Duodenal mucosa (tissue), 2 donors: ENCODE measurements around the gene N4BP3.

Experiments
- H3K27ac ChIP-seq: one replicate; pipeline ENCODE4 v1.7.0; 2013; ENCODE audit warnings: low read depth, low read length
- H3K27me3 ChIP-seq, 2 donors: one replicate each; pipeline ENCODE4 v1.7.0; 2013; ENCODE audit warnings: low read length in 2 of 2, control low read depth in 1 of 2; ENCODE audit not compliant: insufficient read depth in 2 of 2, control insufficient read depth in 1 of 2
- H3K36me3 ChIP-seq, 2 donors: one replicate each; pipeline ENCODE4 v1.7.0; 2013; ENCODE audit warnings: low read length in 2 of 2, control low read depth in 1 of 2; ENCODE audit not compliant: insufficient read depth in 2 of 2, control insufficient read depth in 1 of 2
- H3K4me1 ChIP-seq, 2 donors: one replicate each; pipeline ENCODE4 v1.7.0; 2013; ENCODE audit warnings: low read length in 2 of 2, control low read depth in 1 of 2; ENCODE audit not compliant: insufficient read depth in 2 of 2, control insufficient read depth in 1 of 2
- H3K4me3 ChIP-seq, 2 donors: one replicate each; pipeline ENCODE4 v1.7.0; 2013; ENCODE audit warnings: low read length in 2 of 2, low read depth in 1 of 2
- H3K9ac ChIP-seq, 2 donors: one replicate each; pipeline ENCODE4 v1.7.0; 2013; ENCODE audit warnings: low read length in 2 of 2, low read depth in 1 of 2
- H3K9me3 ChIP-seq, 2 donors: one replicate each; pipeline ENCODE4 v1.7.0; 2013; ENCODE audit warnings: low read length in 2 of 2, control low read depth in 1 of 2; ENCODE audit not compliant: control insufficient read depth in 1 of 2

Gene N4BP3

DNA sequence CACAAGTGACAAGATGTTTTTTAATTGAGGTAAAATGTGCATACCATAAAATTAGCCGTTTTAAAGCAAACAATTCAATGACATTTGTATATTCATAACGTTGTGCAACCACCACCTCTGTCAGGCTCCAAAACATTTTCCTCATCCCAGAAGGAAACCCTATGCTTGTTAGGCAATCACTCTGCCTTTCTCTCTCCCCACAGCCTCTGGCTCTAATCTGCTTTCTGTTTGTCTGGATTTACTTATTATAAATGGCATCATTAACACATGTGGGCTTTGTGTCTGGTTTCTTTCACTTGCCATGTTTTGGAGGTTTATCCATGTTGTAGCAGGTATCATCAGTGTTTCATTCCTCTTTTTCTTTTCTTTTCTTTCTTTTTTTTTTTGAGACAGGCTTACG, 1.4 kb upstream of the N4BP3 start:
- Histone ChIP-seq H3K9ac (no peak overlapping the region), H3K27me3 (peaks cover 30 to 38% of the 10 kb centered on the region in 2 donors), H3K4me3 (no peak overlapping the region), H3K27ac (no peak overlapping the region), H3K36me3 (no peaks in the 10 kb centered on the region), H3K9me3 (no peaks in the 10 kb centered on the region), H3K4me1 (peaks cover 25 to 26% of the 10 kb centered on the region in 2 donors)

GRCh38 chr5:178112545-178112944, 787 bp upstream of the N4BP3 start:
- no peak overlapping the region for H3K4me3 ChIP-seq

GRCh38 chr5:178113841-178114324, 551 bp downstream of the N4BP3 start:
- Histone ChIP-seq H3K4me1 (peaks cover 21% of the 10 kb centered on the region in 2 donors), H3K27ac (peak overlapping the region; percentile 10), H3K36me3 (no peaks in the 10 kb centered on the region), H3K9ac (no peak overlapping the region), H3K9me3 (no peaks in the 10 kb centered on the region), H3K27me3 (peaks cover 42 to 49% of the 10 kb centered on the region in 2 donors), H3K4me3 (peak overlapping the region; percentile 54 to 56)

More at GRCh38 chr5:178112545-178112944, 787 bp upstream of the N4BP3 start:
- H3K4me1 ChIP-seq = peaks cover 25 to 26% of the 10 kb centered on the region in 2 donors
- H3K27ac ChIP-seq = no peak overlapping the region
- peaks cover 35 to 43% of the 10 kb centered on the region in 2 donors for H3K27me3 ChIP-seq
- H3K36me3 ChIP-seq = no peaks in the 10 kb centered on the region
- H3K9ac ChIP-seq = no peak overlapping the region
- H3K9me3 ChIP-seq = no peaks in the 10 kb centered on the region

DNA sequence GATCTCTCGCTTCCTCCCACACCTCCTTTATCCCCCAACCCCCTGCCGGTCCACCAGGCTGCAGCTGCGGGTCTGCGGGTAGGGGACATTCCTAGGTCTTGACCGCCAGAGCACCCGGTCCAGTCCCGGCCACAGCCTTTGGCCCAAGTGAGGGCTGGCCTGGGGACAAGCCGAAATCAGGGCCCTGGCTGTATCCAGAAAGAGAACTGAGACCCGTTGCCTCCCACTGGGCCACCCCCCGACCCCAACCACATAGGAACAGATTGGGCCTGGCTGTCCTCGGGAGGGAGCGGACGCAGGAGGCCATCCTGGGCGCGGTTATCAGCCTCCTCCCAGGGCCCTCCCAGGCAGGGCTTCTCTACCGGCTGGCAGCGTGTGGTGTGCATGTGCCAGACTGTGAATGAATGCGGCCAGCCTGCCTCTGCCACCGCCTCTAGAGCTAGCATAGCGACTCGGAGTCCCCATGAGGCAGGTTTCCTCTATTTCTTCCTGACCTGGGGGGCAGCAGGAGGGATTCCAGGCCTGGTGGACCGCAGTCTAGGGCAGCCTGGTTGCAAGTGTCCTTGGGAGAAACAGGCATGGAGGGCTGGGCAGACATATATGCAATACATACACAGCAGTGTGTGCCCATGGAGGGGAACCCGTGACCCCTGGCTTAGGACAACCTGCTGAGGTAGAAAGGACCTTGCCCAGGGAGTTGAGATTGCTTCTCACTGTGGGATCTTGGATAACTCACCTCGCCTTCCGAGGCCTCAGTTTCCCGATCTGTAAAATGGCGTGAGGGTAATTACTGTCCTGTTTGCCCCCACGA, 1.2 kb downstream of the N4BP3 start:
- Histone ChIP-seq H3K4me3 (peak overlapping the region; percentile 54 to 56), H3K27me3 (peaks cover 42 to 49% of the 10 kb centered on the region in 2 donors), H3K9ac (no peak overlapping the region), H3K9me3 (no peaks in the 10 kb centered on the region), H3K27ac (peak overlapping the region; percentile 10), H3K36me3 (no peaks in the 10 kb centered on the region), H3K4me1 (peaks cover 17 to 18% of the 10 kb centered on the region in 2 donors)

DNA sequence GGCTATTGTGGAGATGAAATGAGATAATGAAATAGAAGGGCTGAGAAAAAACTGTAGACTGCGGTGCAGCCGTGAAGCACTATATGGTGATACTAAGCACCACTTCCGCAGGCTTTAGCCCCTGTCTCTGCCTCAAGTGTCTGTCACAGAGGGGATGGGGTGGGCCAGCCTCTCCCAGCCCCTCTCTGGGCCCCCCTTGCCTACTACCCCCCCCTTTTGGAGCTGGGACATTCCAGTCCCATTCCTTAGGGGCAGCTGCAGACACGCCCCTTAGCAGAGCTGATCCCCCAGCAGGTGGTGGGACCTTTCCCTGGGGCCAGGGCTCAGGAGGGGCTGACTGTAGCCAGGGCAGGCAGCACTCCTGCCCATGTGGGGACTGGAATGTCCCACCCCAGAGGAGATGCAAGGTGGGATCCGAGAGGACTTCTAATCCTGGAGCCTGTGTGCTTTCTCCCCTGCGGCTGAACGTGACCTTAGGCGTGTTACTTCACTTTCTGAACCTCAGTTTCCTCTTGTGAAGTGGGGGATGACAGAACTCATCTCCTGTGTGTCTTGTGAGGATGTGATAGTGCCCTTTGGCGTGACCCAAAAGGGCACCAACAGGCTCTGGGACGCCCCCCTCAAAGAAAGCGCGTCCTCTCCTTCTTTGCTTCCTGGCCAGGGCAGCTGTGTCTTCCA, 1.9 kb downstream of the N4BP3 start:
- Histone ChIP-seq H3K27ac (no peak overlapping the region), H3K4me1 (peaks cover 17 to 18% of the 10 kb centered on the region in 2 donors), H3K27me3 (peaks cover 42 to 49% of the 10 kb centered on the region in 2 donors), H3K36me3 (no peaks in the 10 kb centered on the region), H3K9ac (no peak overlapping the region), H3K4me3 (no peak overlapping the region), H3K9me3 (no peaks in the 10 kb centered on the region)

DNA sequence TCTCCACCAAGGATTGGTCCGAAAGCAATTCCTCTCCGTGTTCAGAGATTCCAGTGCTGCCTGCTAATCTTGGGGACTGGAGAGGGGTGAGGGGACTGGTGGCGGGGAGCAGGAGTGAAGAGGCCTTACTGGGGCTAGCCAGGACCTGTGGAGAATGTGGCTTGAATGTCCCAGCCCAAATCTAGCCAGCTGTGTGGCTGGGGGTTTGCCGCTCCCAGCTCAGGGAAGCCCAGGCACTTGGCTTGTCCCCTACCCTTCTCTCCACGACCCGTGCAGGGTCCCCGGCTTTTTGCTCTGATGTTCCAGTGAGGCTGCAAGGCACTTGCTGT, 2.4 kb downstream of the N4BP3 start:
- Histone ChIP-seq H3K9me3 (no peaks in the 10 kb centered on the region), H3K36me3 (no peaks in the 10 kb centered on the region), H3K9ac (no peak overlapping the region), H3K27me3 (peaks cover 42 to 49% of the 10 kb centered on the region in 2 donors), H3K4me3 (no peak overlapping the region), H3K4me1 (peaks cover 17 to 18% of the 10 kb centered on the region in 2 donors), H3K27ac (no peak overlapping the region)

DNA sequence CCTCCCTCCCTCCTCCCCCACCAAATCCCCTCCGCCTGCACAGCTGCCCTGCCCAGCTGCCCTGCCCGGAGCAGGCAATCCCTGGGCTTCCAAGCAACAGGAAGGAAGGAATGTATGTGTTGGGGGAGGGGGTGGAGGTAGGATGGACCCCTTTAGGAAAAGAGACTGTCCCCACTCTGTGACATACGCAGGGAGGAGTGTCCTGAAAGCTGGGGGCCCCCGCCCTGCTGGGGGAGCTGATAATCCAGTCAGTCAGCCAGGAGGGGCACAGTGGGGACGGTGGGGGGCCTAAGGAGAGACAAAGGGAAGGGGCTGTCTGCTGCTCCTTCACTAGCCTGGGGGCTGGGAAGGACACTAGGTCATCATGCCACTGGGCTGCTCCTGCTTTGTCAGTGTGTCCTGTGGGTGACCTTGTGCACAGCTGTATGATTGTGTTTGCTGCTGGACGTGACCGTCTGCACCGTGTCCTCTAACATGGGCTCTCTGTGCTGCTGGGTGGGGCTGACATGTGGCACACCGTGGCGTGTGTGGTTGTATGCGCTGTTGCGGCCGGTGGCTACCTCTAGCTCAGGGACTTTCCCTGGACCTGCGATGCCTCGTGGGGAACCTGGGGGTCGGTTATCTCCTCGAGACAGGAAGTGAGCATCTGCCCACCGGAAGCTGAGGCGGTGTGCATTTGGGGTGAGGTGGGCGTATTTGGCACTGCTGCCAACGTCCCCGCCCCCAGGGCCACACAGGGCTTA, 3.0 kb downstream of the N4BP3 start:
- Histone ChIP-seq H3K36me3 (no peaks in the 10 kb centered on the region), H3K4me1 (peaks cover 20 to 23% of the 10 kb centered on the region in 2 donors), H3K4me3 (no peak overlapping the region), H3K9ac (no peak overlapping the region), H3K27ac (no peak overlapping the region), H3K27me3 (peaks cover 42 to 49% of the 10 kb centered on the region in 2 donors), H3K9me3 (no peaks in the 10 kb centered on the region)

DNA sequence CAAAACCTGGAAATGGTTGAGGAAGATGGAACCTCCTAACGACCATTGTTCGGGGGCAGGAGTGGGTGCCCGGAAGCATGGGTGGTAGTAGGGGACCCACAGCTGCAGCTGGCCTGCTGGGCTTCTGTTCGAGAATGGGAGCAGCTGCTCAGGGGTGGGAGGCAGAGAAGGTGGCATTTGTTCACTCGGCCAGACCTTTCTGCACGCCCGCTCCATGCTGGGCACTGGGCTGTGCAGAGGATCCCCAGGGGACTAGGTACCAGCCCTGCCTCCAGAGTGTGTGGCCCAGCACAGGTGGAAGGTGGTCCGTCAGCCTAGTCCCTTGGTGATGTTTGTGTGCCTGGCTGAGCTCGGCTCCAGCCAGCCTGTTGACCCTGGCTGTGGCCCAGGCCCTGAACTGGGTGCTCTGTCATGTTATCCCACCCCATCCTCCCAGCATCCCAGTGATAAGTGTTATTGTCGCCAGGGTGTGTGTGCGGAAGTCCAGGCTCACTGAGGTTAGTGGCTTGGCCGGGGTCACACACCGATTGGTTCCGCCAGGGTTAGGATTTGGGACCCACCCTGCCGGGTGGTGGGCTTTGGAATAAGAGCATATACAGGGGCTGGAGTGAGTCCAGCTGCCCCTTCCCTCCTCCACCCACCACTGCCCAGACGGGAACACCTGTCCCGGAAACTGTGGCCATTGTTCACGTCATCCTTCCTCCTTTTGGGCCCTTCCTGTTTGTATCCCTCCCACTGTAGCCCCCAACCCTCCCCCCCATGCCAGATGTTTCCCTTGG, 4.8 kb downstream of the N4BP3 start:
- no peak overlapping the region for H3K4me3 ChIP-seq
- H3K9ac ChIP-seq = no peak overlapping the region
- no peaks in the 10 kb centered on the region for H3K36me3 ChIP-seq
- H3K27ac ChIP-seq = no peak overlapping the region
- peaks cover 27 to 32% of the 10 kb centered on the region in 2 donors for H3K4me1 ChIP-seq
- H3K27me3 ChIP-seq = peaks cover 41 to 42% of the 10 kb centered on the region in 2 donors
- H3K9me3 ChIP-seq = no peaks in the 10 kb centered on the region

DNA sequence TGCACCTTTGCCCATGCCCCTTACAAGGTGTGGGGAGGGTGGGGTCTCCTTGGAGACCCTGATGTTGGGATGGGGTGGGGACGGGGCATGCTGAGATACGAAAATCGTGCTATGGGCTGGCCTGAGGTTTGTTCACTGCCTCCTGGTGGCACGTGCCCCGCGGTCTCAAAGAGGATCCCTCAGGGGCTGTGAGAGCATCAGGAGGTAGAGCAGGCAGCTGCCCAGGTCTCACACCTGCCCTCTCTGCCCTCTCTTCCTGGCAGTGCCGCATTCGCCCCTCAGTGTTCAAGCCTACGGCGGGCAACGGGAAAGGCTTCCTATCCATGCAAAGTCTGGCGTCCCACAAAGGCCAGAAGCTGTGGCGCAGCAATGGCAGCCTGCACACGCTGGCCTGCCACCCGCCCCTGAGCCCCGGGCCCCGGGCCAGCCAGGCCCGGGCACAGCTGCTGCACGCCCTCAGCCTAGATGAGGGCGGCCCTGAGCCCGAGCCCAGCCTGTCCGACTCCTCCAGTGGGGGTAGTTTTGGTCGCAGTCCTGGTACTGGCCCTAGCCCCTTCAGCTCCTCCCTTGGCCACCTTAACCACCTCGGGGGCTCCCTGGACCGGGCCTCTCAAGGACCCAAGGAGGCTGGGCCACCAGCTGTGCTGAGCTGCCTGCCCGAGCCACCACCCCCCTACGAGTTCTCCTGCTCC, 6.7 kb downstream of the N4BP3 start:
- Histone ChIP-seq H3K4me3 (no peak overlapping the region), H3K4me1 (peaks cover 17 to 22% of the 10 kb centered on the region in 2 donors), H3K27me3 (peaks cover 30% of the 10 kb centered on the region in 2 donors), H3K9ac (no peak overlapping the region), H3K9me3 (no peaks in the 10 kb centered on the region), H3K36me3 (no peaks in the 10 kb centered on the region), H3K27ac (no peak overlapping the region)
